WTC11 (cell line): ENCODE data around the gene KCNJ16. TPM values are rescaled to one million over a fixed set of nuclear protein-coding genes. Genes with fewer than 3 reads are reported as not detected.

Experiments
- CBFB ChIP-seq: sonication (generic); formaldehyde crosslinking; IDR thresholded peaks from 2 replicates; pipeline ENCODE4 v1.8.1; 2022; ENCODE audit warnings: mild to moderate bottlenecking, low read depth, missing genetic modification reagents
- E2F4 ChIP-seq: sonication (generic); formaldehyde crosslinking; IDR thresholded peaks from 2 replicates; pipeline ENCODE4 v1.8.1; 2022; ENCODE audit warnings: low read depth, mild to moderate bottlenecking, moderate library complexity, missing genetic modification reagents, borderline replicate concordance
- ERG ChIP-seq: fragments of 250-450 bp; sonication (Bioruptor Pico); IDR thresholded peaks from 2 replicates; pipeline ENCODE4 v1.8.0; 2021; ENCODE audit warnings: mild to moderate bottlenecking
- IRF2 ChIP-seq: sonication (generic); formaldehyde crosslinking; IDR thresholded peaks from 2 replicates; pipeline ENCODE4 v1.8.0; 2022; ENCODE audit warnings: low read depth, missing genetic modification reagents, borderline replicate concordance
- OVOL2 ChIP-seq: fragments of 250-450 bp; sonication (Bioruptor Pico); IDR thresholded peaks from 2 replicates; pipeline ENCODE4 v1.9.0; 2021; ENCODE audit warnings: mild to moderate bottlenecking, borderline replicate concordance
- USF1 ChIP-seq: sonication (generic); formaldehyde crosslinking; IDR thresholded peaks from 2 replicates; pipeline ENCODE4 v1.8.0; 2022; ENCODE audit warnings: mild to moderate bottlenecking, missing genetic modification reagents
- ZMAT4 ChIP-seq: fragments of 250-450 bp; sonication (Bioruptor Pico); IDR thresholded peaks from 2 replicates; pipeline ENCODE4 v1.9.0; 2021; ENCODE audit warnings: mild to moderate bottlenecking
- ZNF121 ChIP-seq: sonication (generic); formaldehyde crosslinking; IDR thresholded peaks from 2 replicates; pipeline ENCODE4 v1.8.0; 2023; ENCODE audit warnings: missing genetic modification reagents
- ZNF219 ChIP-seq: sonication (generic); formaldehyde crosslinking; IDR thresholded peaks from 2 replicates; pipeline ENCODE4 v1.8.0; 2023; ENCODE audit warnings: missing genetic modification reagents, mild to moderate bottlenecking, borderline replicate concordance
- ZNF512 ChIP-seq: sonication (generic); formaldehyde crosslinking; IDR thresholded peaks from 2 replicates; pipeline ENCODE4 v1.8.1; 2022; ENCODE audit warnings: missing genetic modification reagents, borderline replicate concordance
- total RNA-seq: library from RNA; stranded (reverse); gene quantifications from 3 replicates; pipeline ENCODE4 v1.2.3, GENCODE V29; 2021

The KCNJ16 gene
- total RNA-seq, 1 experiment from 2014 or later: not detected

- no peak for TF ChIP-seq ZMAT4 (CRISPR knock-in tag)
- TF ChIP-seq USF1 (CRISPR knock-in tag): no peak
- TF ChIP-seq ZNF512: no peak
- no peak for TF ChIP-seq ERG (CRISPR knock-in tag)
- no peak for TF ChIP-seq CBFB (CRISPR knock-in tag)
- no peak for TF ChIP-seq ZNF121 (CRISPR knock-in tag)
- no peak for TF ChIP-seq OVOL2
- TF ChIP-seq IRF2: no peak
- no peak for TF ChIP-seq ZNF219 (CRISPR knock-in tag)
- no peak for TF ChIP-seq E2F4 (CRISPR knock-in tag)
Observed at GRCh38 chr17:70184770-70185169, 109.7 kb downstream of the KCNJ16 start (continued).

Other genes starting within 250 kb of the KCNJ16 start
- 1.1 to 1.6 TPM (median 1.3 TPM) in 3 replicates for gene KCNJ2, start 94.3 kb downstream of the KCNJ16 start, total RNA-seq